ENCODE measurements around the gene TK1.

The TK1 gene

DNA sequence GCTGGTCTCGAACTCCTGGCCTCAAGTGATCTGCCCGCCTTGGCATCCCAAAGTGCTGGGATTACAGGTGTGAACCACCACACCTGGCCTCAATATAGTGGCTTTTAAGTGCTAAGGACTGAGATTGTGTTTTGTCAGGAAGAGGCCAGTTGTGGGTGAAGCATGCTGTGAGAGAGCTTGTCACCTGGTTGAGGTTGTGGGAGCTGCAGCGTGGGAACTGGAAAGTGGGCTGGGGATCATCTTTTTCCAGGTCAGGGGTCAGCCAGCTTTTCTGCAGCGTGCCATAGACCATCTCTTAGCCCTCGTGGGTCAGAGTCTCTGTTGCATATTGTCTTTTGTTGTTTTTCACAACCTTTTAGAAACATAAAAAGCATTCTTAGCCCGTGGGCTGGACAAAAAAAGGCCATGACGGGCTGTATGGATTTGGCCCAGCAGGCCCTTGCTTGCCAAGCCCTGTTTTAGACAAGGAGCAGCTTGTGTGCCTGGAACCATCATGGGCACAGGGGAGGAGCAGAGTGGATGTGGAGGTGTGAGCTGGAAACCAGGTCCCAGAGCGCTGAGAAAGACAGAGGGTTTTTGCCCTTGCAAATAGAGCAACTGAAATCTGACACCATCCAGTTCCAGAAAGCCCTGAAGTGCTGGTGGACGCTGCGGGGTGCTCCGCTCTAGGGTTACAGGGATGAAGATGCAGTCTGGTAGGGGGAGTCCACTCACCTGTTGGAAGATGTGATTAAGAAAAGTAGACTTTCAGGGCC, 32.7 kb upstream of the TK1 start:
- no peak for DNase-seq

GRCh38 chr17:78214706-78215061, 27.8 kb upstream of the TK1 start:
- DNase-seq: no peak

DNA sequence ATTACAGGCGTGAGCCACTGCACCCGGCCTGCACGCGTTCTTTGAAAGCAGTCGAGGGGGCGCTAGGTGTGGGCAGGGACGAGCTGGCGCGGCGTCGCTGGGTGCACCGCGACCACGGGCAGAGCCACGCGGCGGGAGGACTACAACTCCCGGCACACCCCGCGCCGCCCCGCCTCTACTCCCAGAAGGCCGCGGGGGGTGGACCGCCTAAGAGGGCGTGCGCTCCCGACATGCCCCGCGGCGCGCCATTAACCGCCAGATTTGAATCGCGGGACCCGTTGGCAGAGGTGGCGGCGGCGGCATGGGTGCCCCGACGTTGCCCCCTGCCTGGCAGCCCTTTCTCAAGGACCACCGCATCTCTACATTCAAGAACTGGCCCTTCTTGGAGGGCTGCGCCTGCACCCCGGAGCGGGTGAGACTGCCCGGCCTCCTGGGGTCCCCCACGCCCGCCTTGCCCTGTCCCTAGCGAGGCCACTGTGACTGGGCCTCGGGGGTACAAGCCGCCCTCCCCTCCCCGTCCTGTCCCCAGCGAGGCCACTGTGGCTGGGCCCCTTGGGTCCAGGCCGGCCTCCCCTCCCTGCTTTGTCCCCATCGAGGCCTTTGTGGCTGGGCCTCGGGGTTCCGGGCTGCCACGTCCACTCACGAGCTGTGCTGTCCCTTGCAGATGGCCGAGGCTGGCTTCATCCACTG, 27.3 kb upstream of the TK1 start, which contains the start of gene BIRC5:
TSS of gene BIRC5 (plus strand) at position 238 of the 690 bp plus-strand sequence. CDS start at position 302, 64 bp downstream.
- peak; percentile 84 for DNase-seq

DNA sequence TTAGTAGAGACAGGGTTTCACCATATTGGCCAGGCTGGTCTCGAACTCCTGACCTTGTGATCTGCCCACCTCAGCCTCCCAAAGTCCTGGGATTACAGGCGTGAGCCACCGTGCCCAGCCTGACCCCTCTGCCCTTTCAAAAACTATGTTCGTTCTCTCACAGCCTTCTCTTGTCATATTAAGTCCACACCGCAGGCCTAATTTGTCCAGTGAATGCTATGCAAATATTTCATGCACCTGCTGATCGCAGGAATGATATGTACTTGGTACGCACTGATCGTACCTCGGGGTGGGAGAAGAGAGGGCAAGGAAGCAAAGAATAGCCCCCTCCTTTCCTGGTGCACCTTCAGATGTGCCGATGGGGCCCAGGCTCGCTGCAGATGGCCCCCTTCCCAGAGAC, 24.2 kb upstream of the TK1 start:
- no peak for DNase-seq

GRCh38 chr17:78210111-78210510, 23.3 kb upstream of the TK1 start:
- DNase-seq: no peak

DNA sequence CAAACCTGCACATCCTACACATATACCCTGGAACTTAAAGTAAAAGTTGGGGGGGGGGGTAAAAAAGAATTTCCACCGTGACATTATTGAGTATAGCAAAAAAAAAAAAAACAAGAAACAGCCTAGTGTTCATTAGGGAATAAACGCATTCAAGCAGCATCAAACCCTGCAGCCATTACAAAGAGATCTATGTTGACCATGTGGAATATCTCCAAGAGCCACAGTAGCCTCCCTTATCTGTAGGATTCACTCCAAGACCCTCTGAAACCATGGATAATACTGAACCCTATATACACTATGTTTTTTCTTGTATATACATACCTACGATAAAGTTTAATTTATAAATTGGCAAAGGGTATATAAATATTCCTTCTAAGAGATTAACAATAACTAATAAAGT, 21.6 kb upstream of the TK1 start:
- no peak for DNase-seq

DNA sequence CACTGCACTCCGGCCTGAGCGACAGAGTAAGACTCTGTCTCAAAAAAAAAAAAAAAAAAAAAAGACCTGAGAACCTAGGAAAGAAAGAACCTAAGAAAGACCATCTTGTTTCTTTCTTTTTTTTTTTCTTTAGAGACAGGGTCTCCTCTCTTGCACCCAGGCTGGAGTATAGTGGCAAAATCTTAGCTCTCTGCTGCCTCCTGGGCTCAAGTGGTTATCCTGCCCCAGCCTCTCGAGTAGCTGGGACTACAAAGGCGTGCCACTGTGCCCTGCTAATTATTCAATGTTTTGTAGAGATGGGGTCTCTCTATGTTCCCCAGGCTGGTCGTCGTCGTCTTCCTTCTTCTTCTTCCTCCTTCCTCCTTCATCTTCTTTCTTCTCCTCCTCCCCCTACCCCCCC, 19.4 kb upstream of the TK1 start:
- DNase-seq: no peak

DNA sequence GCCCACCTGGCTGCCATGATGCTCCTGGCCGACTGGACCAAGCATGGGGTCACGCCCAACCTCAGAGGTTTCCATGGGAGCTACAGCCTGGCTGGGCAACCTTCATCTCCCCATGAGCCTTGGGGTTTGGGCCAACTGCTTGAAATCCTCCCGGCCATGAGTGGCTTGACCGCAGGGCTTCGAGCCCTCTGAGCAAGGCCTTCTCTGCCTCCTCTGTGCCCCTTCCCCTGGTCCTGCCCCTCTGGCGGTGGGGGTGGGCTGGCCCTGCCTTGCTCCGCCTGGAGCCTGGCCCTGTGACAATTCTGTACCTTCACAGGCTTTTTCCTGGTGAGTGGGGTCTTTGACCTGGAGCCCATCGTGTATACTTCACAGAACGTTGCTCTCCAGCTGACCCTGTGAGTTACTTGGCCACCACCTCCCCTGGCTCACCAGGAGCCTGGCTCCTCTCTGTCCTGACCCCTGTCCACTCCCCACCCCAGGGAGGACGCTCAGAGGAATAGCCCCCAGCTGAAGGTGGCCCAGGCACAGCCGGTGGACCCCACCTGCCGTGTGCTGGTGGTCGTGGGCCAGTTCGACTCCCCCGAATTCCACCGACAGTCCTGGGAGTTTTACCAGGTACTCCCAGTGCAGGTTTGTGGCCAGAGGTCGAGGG, 18.4 kb upstream of the TK1 start:
- DNase-seq: no peak

DNA sequence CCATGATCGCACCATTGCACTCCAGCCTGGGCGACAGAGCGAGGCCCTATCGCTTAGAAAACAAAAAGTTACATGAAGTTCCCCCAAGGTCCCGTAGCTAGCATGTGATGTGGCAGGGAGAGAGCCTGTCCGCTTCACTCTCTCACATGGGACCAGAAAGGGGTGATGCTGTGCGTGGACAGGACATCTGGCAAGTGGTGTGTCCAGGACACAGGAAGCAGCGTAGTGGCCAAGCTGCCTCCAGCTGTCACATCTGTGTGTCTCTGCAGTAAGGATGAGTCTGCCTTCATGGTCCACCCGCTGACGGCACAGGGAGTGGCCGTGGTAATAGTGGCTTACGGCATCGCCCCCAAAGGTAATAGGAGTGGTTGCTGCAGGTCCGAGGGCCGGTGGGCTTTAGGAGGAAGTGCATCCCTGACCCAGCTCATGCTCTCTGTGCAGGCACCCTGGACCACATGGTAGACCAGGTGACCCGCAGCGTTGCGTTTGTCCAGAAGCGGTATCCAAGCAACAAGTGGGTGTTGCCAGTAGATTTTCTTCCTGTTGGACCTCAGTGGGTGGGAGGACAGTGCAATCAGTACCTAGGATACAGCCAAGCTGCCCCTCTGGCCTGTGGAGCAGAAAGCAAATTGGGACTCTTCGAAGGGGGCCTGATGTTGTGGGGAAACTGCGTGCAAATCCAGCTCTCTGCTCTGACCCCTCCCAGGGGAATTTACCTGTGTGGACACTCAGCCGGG, 17.7 kb upstream of the TK1 start:
- no peak for DNase-seq

DNA sequence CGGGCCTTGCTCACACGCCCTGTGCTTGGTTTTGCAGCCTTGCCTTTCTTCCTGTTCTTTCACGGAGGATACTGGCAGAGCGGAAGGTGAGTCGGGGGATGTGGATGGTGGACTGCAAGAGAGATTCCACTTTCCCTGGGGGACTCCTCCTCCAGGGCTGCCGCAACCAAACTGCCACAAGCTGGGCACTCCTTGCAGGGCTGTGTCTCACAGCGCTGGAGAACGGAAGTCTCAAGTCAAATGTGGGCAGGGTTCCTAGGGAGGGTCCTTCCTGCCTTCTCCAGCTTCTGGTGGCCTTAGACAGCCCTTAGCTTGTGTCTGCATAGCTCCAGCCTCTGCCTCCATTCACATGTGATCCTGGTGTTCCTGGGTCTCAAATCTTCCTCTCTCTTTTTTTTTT, 15.8 kb upstream of the TK1 start:
- no peak for DNase-seq

- no peak for DNase-seq
These were observed 13.6 kb upstream of the TK1 start for GRCh38 chr17:78200451-78200850.

DNA sequence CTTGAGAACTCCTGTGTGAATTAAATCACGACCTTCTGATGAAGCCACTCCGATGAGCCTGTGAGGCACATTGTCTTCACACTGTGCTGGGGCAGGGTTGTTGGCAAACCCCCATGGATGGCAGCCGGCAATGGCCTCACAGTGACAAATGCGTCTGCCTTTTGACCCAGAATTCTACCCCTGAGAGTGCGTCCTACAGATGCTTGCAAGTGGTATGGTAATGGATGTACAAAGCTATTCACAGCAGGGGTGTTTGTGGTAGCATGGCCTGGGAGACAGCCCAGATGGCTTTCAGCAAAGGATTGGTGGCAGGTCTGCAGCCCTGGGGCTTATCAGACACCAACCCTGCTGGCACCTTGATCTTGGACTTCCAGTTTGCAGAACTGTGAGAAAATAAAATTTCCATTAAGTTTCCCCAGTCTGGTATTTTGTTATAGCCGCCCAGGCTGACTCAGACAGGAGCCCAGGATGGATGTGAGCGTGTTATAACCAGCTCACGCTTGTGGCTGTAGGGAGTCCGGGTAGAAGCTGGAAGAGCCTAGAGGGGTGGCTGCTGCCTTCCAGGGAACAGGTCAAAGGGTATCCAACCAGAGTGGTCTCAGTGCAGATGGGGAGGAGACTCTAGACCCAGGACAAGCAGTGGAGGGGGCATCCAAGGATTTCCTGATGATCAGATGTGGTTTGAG, 10.4 kb upstream of the TK1 start:
- no peak for DNase-seq

DNA sequence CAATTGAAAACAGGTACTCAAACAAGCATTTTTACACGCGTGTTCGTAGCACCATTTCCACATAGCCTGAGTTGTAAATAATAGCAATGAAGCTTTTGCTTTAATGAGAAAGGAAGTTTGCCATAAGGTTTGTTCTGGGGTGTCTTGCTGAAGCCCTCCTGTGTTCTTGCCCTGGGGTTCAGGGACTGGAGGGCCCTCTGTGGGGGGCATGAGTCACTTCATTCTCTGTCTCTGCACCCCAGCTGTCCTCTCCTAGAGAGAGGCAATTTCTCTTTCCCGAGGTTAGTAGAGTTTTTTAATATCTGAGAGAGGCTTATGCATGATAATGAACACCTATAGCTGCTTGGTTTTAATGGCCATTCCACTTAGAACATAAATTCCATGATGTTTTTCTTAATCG, 9.9 kb upstream of the TK1 start:
- no peak for DNase-seq

DNA sequence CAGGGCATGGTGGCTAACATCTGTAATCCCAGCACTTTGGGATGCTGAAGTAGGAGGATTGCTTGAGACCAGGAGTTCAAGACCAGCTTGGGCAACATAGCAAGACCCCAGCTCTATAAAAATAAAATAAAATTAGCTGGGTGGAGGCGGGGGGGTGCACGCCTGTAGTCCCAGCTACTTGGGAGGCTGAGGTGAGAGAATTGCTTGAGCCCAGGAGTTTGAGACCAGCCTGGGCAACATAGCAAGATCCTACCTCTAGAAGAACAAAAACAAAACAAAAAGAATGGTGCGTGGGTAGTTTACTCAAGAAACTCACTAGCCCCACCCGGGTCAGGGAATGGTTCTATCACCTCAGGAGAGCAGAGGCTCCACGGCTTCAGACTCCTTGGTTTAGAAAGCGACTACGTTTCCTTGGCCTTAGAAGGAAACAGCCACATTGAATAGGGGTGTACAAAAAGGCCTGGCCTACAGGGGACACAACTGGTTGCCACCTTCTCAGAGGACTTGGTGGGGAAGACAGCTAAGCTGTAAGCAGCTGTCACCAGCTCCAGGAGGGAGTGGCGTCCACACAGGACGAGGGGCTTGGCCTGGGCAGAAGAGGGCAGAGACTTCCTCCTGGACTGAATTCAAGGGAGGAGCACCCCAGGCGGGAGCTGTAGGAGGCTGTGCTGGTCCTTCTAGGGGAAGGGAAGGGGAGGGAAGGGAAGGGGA, 716 bp downstream of the TK1 start:
- DNase-seq: no peak

DNA sequence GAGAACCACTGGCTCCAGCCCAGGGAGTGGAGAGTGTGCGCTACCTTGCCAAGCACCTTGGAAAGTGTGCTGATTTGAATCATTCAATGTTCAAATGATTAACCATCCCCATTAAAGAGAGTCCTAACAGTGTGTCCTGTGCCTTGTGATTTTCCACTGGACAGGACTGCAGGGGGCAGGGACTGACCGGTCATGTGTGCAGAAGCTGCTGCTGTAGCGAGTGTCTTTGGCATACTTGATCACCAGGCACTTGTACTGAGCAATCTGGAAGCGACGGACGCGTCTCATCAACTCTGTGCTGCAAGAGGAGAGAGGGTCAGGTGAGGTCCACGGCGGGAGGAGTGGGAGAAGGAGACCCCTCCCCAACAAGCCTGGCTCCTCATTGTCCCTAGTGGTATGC, 2.0 kb downstream of the TK1 start:
- no peak for DNase-seq

DNA sequence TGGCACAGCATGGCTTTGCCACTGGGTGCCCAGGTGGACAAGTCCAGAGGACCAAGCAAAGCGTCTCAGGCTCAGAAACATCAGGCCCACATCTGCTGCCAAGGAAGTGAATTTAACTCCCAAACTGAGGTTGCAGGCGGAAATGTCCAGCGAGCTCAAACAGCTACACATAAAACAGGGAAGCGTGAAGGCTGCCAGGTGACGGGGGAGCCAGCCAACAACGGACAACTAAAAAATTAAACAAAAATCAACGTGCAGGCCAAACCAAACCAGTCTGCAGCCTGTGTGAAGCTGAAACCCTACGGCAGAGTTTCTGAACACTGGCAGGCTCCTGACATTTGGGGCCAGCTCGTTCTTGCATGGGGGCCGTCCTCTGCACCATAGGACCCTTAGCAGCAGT, 2.5 kb downstream of the TK1 start:
- DNase-seq: no peak

- no peak for DNase-seq
These were observed 2.9 kb downstream of the TK1 start for GRCh38 chr17:78183916-78184315.

- no peak for DNase-seq
These were observed 4.3 kb downstream of the TK1 start for GRCh38 chr17:78182504-78182903.

GRCh38 chr17:78180508-78180907, 6.3 kb downstream of the TK1 start:
- no peak for DNase-seq

- no peak for DNase-seq
These were observed 6.8 kb downstream of the TK1 start for GRCh38 chr17:78180083-78180482.

GRCh38 chr17:78179372-78179771, 7.5 kb downstream of the TK1 start:
- DNase-seq: no peak

GRCh38 chr17:78176548-78177025, 10.3 kb downstream of the TK1 start:
- DNase-seq: peak; percentile 61
